Neural cell (in vitro differentiated cells): Measurements from ENCODE around the gene LIPM. TPM values are rescaled to one million over a fixed set of nuclear protein-coding genes. Genes with fewer than 3 reads are reported as not detected.

Experiments used
- H2AFZ ChIP-seq: fragments of 200-600, 300-800 bp; sonication (generic), shearing (Covaris generic); 2 replicates; pipeline ENCODE4 v1.6.0; 2014; ENCODE audit warnings: low read depth, mild to moderate bottlenecking, antibody characterized with exemption, low read length, moderate library complexity
- H3F3A ChIP-seq: fragments of 200-600 bp; shearing (Covaris generic); 2 replicates; pipeline ENCODE4 v1.6.1; 2016; ENCODE audit warnings: mild to moderate bottlenecking, moderate library complexity, mixed read lengths, antibody characterized with exemption, low read length; ENCODE audit not compliant: insufficient read depth, poor library complexity, severe bottlenecking
- H3K27ac ChIP-seq: fragments of 200-600, 300-800 bp; sonication (generic), shearing (Covaris generic); 2 replicates; pipeline ENCODE4 v1.5.1; 2014; ENCODE audit warnings: mild to moderate bottlenecking, low read length, moderate library complexity
- H3K27me3 ChIP-seq: fragments of 300-800, 200-600 bp; sonication (generic), shearing (Covaris generic); 2 replicates; pipeline ENCODE4 v1.6.0; 2014; ENCODE audit warnings: mild to moderate bottlenecking, low read depth, low read length, moderate library complexity; ENCODE audit not compliant: insufficient read depth
- H3K36me3 ChIP-seq: fragments of 300-800, 200-600 bp; sonication (generic), shearing (Covaris generic); 2 replicates; pipeline ENCODE4 v1.5.1; 2014; ENCODE audit warnings: mild to moderate bottlenecking, antibody characterized with exemption, low read length, moderate library complexity; ENCODE audit not compliant: insufficient read depth
- H3K4me2 ChIP-seq: fragments of 300-800, 200-600 bp; sonication (generic), shearing (Covaris generic); 2 replicates; pipeline ENCODE4 v1.6.0; 2014; ENCODE audit warnings: mild to moderate bottlenecking, low read length
- H3K4me3 ChIP-seq: fragments of 300-800, 200-600 bp; sonication (generic), shearing (Covaris generic); 2 replicates; pipeline ENCODE4 v1.5.1; 2014; ENCODE audit warnings: mild to moderate bottlenecking, low read length, moderate library complexity
- H3K79me2 ChIP-seq: fragments of 200-600 bp; shearing (Covaris generic); replicated peaks from 2 replicates; pipeline ENCODE4 v1.6.0; 2014; ENCODE audit warnings: mild to moderate bottlenecking, low read length, moderate library complexity; ENCODE audit not compliant: insufficient read depth
- H3K9ac ChIP-seq: fragments of 300-800, 200-600 bp; sonication (generic), shearing (Covaris generic); 2 replicates; pipeline ENCODE4 v1.6.1; 2016; ENCODE audit warnings: mild to moderate bottlenecking, low read length, mixed read lengths
- H3K9me2 ChIP-seq: fragments of 200-600 bp; shearing (Covaris generic); 2 replicates; pipeline ENCODE4 v1.6.1; 2016; ENCODE audit warnings: mild to moderate bottlenecking, low read length, mixed read lengths; ENCODE audit not compliant: insufficient read depth
- H3K9me3 ChIP-seq: fragments of 200-600, 300-800 bp; sonication (generic), shearing (Covaris generic); 2 replicates; pipeline ENCODE4 v1.6.1; 2016; ENCODE audit warnings: mild to moderate bottlenecking, mixed run types, low read length, moderate library complexity, mixed read lengths
- H4K20me1 ChIP-seq: fragments of 200-600 bp; shearing (Covaris generic); 2 replicates; pipeline ENCODE4 v1.6.1; 2016; ENCODE audit warnings: mild to moderate bottlenecking, mixed run types; ENCODE audit not compliant: insufficient read depth
- EP300 ChIP-seq: fragments of 450-650 bp; conservative IDR thresholded peaks from 2 replicates; pipeline ENCODE4 v1.6.1; 2014; ENCODE audit warnings: antibody characterized with exemption, mild to moderate bottlenecking, moderate library complexity; ENCODE audit not compliant: poor library complexity, severe bottlenecking
- EZH2 ChIP-seq: fragments of 200-600, 300-800 bp; shearing (Covaris generic), sonication (generic); IDR thresholded peaks from 2 replicates; pipeline ENCODE4 v1.6.1; 2014; ENCODE audit warnings: antibody characterized with exemption, low read length, borderline replicate concordance, mild to moderate bottlenecking; ENCODE audit not compliant: insufficient read depth, poor library complexity, severe bottlenecking
- MXI1 ChIP-seq: fragments of 450-650 bp; conservative IDR thresholded peaks from 2 replicates; pipeline ENCODE4 v1.6.1; 2014; ENCODE audit warnings: antibody characterized with exemption, mild to moderate bottlenecking; ENCODE audit not compliant: poor library complexity, severe bottlenecking
- POLR2AphosphoS5 ChIP-seq: IDR thresholded peaks from 2 replicates; pipeline ENCODE4 v1.6.1; 2012
- RAD21 ChIP-seq: fragments of 450-650 bp; conservative IDR thresholded peaks from 2 replicates; pipeline ENCODE4 v1.6.1; 2014; ENCODE audit warnings: antibody characterized with exemption, mild to moderate bottlenecking, moderate library complexity
- SMC3 ChIP-seq: fragments of 450-650 bp; conservative IDR thresholded peaks from 2 replicates; pipeline ENCODE4 v1.6.1; 2014; ENCODE audit warnings: antibody characterized with exemption, mild to moderate bottlenecking, moderate library complexity; ENCODE audit not compliant: poor library complexity
- TAF1 ChIP-seq: IDR thresholded peaks from 2 replicates; pipeline ENCODE4 v1.6.1; 2012; ENCODE audit warnings: low read depth
- polyA plus RNA-seq: library from polyadenylated mRNA; depleted of rRNA; stranded (reverse); fragments of >200 nt; gene quantifications from 2 replicates; pipeline ENCODE4 v1.2.3, GENCODE V29; 2014
- TF ChIP-seq, protein P1 (sequence below): fragments of 450-650 bp; IDR thresholded peaks from 2 replicates; pipeline ENCODE4 v1.5.1; 2014; ENCODE audit warnings: antibody characterized with exemption, mild to moderate bottlenecking, moderate library complexity; ENCODE audit not compliant: poor library complexity, severe bottlenecking
- TF ChIP-seq, protein P2 (sequence below): IDR thresholded peaks from 2 replicates; pipeline ENCODE4 v1.6.1; 2012; ENCODE audit warnings: borderline replicate concordance

The LIPM gene
- polyA plus RNA-seq, 1 donor from 2014 or later, result not detected

DNA sequence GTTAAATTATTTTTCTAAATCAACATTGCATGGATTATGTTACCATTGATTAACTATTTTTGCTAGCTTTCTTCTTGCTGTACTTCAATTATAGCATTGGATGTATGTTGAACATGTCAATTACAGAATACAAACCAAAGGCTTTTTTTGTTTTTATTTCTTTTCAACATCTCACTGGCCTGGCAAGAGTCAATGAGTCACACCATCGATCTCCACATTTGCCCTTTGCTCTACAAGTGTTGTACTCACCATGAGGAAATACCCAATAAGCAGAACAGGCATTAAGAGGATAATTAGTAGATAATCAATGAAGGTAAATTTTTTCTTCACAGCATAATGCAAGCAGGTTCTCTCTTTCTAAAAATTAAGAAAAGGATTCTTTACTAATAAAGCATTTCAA is 25.8 kb downstream of the LIPM start:
- H3K27me3 ChIP-seq, result no peaks in the 10 kb centered on the region
- no peak overlapping the region for H3K27ac ChIP-seq
- no peaks in the 10 kb centered on the region for H3K9me3 ChIP-seq
- H3K4me3 ChIP-seq, result no peak overlapping the region
- no peak overlapping the region for H2AFZ ChIP-seq
- H3K9ac ChIP-seq, result no peak overlapping the region
- TF ChIP-seq, protein P1, sequence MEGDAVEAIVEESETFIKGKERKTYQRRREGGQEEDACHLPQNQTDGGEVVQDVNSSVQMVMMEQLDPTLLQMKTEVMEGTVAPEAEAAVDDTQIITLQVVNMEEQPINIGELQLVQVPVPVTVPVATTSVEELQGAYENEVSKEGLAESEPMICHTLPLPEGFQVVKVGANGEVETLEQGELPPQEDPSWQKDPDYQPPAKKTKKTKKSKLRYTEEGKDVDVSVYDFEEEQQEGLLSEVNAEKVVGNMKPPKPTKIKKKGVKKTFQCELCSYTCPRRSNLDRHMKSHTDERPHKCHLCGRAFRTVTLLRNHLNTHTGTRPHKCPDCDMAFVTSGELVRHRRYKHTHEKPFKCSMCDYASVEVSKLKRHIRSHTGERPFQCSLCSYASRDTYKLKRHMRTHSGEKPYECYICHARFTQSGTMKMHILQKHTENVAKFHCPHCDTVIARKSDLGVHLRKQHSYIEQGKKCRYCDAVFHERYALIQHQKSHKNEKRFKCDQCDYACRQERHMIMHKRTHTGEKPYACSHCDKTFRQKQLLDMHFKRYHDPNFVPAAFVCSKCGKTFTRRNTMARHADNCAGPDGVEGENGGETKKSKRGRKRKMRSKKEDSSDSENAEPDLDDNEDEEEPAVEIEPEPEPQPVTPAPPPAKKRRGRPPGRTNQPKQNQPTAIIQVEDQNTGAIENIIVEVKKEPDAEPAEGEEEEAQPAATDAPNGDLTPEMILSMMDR, result no peak
- no peak for TF ChIP-seq EP300
- no peak for TF ChIP-seq POLR2AphosphoS5
- TF ChIP-seq SMC3, result no peak
- TF ChIP-seq RAD21, result no peak
- TF ChIP-seq, protein P2, sequence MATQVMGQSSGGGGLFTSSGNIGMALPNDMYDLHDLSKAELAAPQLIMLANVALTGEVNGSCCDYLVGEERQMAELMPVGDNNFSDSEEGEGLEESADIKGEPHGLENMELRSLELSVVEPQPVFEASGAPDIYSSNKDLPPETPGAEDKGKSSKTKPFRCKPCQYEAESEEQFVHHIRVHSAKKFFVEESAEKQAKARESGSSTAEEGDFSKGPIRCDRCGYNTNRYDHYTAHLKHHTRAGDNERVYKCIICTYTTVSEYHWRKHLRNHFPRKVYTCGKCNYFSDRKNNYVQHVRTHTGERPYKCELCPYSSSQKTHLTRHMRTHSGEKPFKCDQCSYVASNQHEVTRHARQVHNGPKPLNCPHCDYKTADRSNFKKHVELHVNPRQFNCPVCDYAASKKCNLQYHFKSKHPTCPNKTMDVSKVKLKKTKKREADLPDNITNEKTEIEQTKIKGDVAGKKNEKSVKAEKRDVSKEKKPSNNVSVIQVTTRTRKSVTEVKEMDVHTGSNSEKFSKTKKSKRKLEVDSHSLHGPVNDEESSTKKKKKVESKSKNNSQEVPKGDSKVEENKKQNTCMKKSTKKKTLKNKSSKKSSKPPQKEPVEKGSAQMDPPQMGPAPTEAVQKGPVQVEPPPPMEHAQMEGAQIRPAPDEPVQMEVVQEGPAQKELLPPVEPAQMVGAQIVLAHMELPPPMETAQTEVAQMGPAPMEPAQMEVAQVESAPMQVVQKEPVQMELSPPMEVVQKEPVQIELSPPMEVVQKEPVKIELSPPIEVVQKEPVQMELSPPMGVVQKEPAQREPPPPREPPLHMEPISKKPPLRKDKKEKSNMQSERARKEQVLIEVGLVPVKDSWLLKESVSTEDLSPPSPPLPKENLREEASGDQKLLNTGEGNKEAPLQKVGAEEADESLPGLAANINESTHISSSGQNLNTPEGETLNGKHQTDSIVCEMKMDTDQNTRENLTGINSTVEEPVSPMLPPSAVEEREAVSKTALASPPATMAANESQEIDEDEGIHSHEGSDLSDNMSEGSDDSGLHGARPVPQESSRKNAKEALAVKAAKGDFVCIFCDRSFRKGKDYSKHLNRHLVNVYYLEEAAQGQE, result no peak
- no peak for TF ChIP-seq EZH2
- no peaks in the 10 kb centered on the region for H3K79me2 ChIP-seq
- H4K20me1 ChIP-seq, result no peaks in the 10 kb centered on the region
- H3F3A ChIP-seq, result no peaks in the 10 kb centered on the region
- no peaks in the 10 kb centered on the region for H3K9me2 ChIP-seq
- H3K4me2 ChIP-seq, result no peak overlapping the region
- H3K36me3 ChIP-seq, result no peaks in the 10 kb centered on the region

DNA sequence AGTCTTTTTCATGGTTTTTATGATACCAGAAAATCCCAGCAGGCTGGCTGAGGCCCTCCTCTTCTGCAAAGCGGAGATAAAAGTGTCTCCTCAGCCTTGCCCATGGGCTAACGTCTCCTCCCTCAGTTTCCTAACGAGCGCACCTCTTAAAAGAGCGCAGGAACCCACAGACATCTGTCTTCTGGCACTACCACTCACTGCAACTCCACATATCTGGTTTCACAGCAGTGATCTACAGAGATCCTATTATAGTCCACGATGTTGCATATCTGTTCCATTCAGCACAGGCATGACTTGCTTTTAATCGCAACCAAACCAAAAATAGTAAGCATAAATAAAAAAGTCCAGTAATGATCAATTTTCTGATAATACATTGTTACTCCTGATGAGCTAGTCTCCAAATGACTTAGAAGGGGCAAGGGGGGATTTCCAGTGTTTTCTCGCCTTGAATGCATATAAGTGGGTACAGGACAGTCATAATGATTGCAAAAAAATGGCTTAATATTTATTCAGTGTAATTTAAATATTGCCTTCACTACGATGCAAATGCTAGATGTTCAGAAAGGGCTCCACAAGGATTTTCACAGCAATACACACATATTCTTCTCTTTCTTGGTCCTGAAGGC is 28.2 kb downstream of the LIPM start:
- H3K79me2 ChIP-seq, result no peaks in the 10 kb centered on the region
- no peaks in the 10 kb centered on the region for H3F3A ChIP-seq
- H3K4me2 ChIP-seq, result no peak overlapping the region
- peak overlapping the region; percentile 21 for H3K27ac ChIP-seq
- H2AFZ ChIP-seq, result no peak overlapping the region
- H3K36me3 ChIP-seq, result no peaks in the 10 kb centered on the region
- H3K9me3 ChIP-seq, result no peaks in the 10 kb centered on the region
- no peak overlapping the region for H3K4me3 ChIP-seq
- H4K20me1 ChIP-seq, result no peaks in the 10 kb centered on the region
- H3K9ac ChIP-seq, result no peak overlapping the region
- H3K9me2 ChIP-seq, result no peaks in the 10 kb centered on the region
- TF ChIP-seq MXI1, result no peak
- no peak for TF ChIP-seq EZH2
- TF ChIP-seq POLR2AphosphoS5, result no peak
- no peak for TF ChIP-seq SMC3
- TF ChIP-seq, protein P1, result no peak
- no peak for TF ChIP-seq RAD21
- TF ChIP-seq, protein P2, result no peak
- no peak for TF ChIP-seq EP300
- no peak for TF ChIP-seq TAF1
- no peaks in the 10 kb centered on the region for H3K27me3 ChIP-seq
